H9 (cell line): ENCODE data around the gene MTA3. TPM values are rescaled to one million over a fixed set of nuclear protein-coding genes. Genes with fewer than 3 reads are reported as not detected.

ENCODE experiments used
- DNase-seq: peaks from one replicate; pipeline ENCODE4 v3.0.0-alpha.2; 2017
- H2AFZ ChIP-seq: one replicate; pipeline ENCODE4 v1.6.1; 2013; ENCODE audit warnings: mild to moderate bottlenecking, low read length, control low read depth, moderate library complexity
- H2AK5ac ChIP-seq: 2 replicates; pipeline ENCODE4 v1.6.1; 2013; ENCODE audit warnings: low read length, control low read depth, mixed read lengths; ENCODE audit not compliant: insufficient read length
- H2BK120ac ChIP-seq: one replicate; pipeline ENCODE4 v1.6.1; 2013; ENCODE audit warnings: low read depth, mild to moderate bottlenecking, low read length, control low read depth, inconsistent platforms; ENCODE audit not compliant: poor library complexity, severe bottlenecking
- H2BK12ac ChIP-seq: 2 replicates; pipeline ENCODE4 v1.6.1; 2013; ENCODE audit warnings: low read length, control low read depth, mixed read lengths, low read depth; ENCODE audit not compliant: insufficient read length
- H2BK15ac ChIP-seq: 2 replicates; pipeline ENCODE4 v1.6.1; 2013; ENCODE audit warnings: low read depth, low read length, control low read depth
- H2BK20ac ChIP-seq: one replicate; pipeline ENCODE4 v1.6.1; 2013; ENCODE audit warnings: low read depth, mild to moderate bottlenecking, low read length, control low read depth, inconsistent platforms; ENCODE audit not compliant: poor library complexity, severe bottlenecking
- H2BK5ac ChIP-seq: 2 replicates; pipeline ENCODE4 v1.6.1; 2013; ENCODE audit warnings: low read length, control low read depth, mixed read lengths; ENCODE audit not compliant: insufficient read length
- H3K14ac ChIP-seq: 2 replicates; pipeline ENCODE4 v1.6.1; 2013; ENCODE audit warnings: low read length, control low read depth; ENCODE audit not compliant: insufficient read depth
- H3K18ac ChIP-seq: 2 replicates; pipeline ENCODE4 v1.6.1; 2013; ENCODE audit warnings: low read depth, mild to moderate bottlenecking, mixed read lengths, low read length, control low read depth; ENCODE audit not compliant: insufficient read length
- H3K23ac ChIP-seq: 2 replicates; pipeline ENCODE4 v1.6.1; 2013; ENCODE audit warnings: low read length, control low read depth, mixed read lengths, low read depth; ENCODE audit not compliant: insufficient read length
- H3K23me2 ChIP-seq: 2 replicates; pipeline ENCODE4 v1.6.1; 2013; ENCODE audit warnings: low read depth, mild to moderate bottlenecking, mixed read lengths, low read length, control low read depth; ENCODE audit not compliant: insufficient read length, poor library complexity, severe bottlenecking
- H3K27ac ChIP-seq: 2 replicates; pipeline ENCODE4 v1.5.1; 2013; ENCODE audit warnings: low read length, control low read depth, mixed read lengths, low read depth; ENCODE audit not compliant: insufficient read length
- H3K27me3 ChIP-seq: 2 replicates; pipeline ENCODE4 v1.6.1; 2013; ENCODE audit warnings: low read length, control low read depth, inconsistent platforms; ENCODE audit not compliant: insufficient read depth
- H3K4ac ChIP-seq: 2 replicates; pipeline ENCODE4 v1.6.1; 2013; ENCODE audit warnings: low read depth, mild to moderate bottlenecking, control low read depth, inconsistent platforms, low read length, moderate library complexity
- H3K4me1 ChIP-seq: 2 replicates; pipeline ENCODE4 v1.6.1; 2013; ENCODE audit warnings: low read length, control low read depth, inconsistent platforms; ENCODE audit not compliant: insufficient read depth
- H3K4me2 ChIP-seq: 2 replicates; pipeline ENCODE4 v1.6.1; 2013; ENCODE audit warnings: low read length, control low read depth, mixed read lengths; ENCODE audit not compliant: insufficient read length, insufficient read depth
- H3K56ac ChIP-seq: 2 replicates; pipeline ENCODE4 v1.6.1; 2013; ENCODE audit warnings: low read depth, mild to moderate bottlenecking, mixed read lengths, low read length, control low read depth; ENCODE audit not compliant: insufficient read length
- H3K79me1 ChIP-seq: 2 replicates; pipeline ENCODE4 v1.6.1; 2013; ENCODE audit warnings: low read depth, mild to moderate bottlenecking, moderate library complexity, low read length, control low read depth, inconsistent platforms; ENCODE audit not compliant: insufficient read depth, poor library complexity, severe bottlenecking
- H3K79me2 ChIP-seq: 2 replicates; pipeline ENCODE4 v1.6.1; 2013; ENCODE audit warnings: low read length, control low read depth, inconsistent platforms; ENCODE audit not compliant: insufficient read depth
- H3K9ac ChIP-seq: 2 replicates; pipeline ENCODE4 v1.6.1; 2013; ENCODE audit warnings: low read length, control low read depth, mixed read lengths; ENCODE audit not compliant: insufficient read length; ENCODE audit errors: extremely low read depth
- H3K9me3 ChIP-seq: one replicate; pipeline ENCODE4 v1.6.1; 2013; ENCODE audit warnings: low read depth, low read length, inconsistent platforms; ENCODE audit not compliant: control insufficient read depth
- H3T11ph ChIP-seq: one replicate; pipeline ENCODE4 v1.6.1; 2013; ENCODE audit warnings: mild to moderate bottlenecking, low read length, control low read depth, inconsistent platforms
- H4K20me1 ChIP-seq: one replicate; pipeline ENCODE4 v1.6.1; 2013; ENCODE audit not compliant: control insufficient read depth, insufficient read length, insufficient read depth
- H4K5ac ChIP-seq: 2 replicates; pipeline ENCODE4 v1.6.1; 2013; ENCODE audit warnings: low read depth, mild to moderate bottlenecking, mixed read lengths, low read length, control low read depth; ENCODE audit not compliant: insufficient read length
- H4K8ac ChIP-seq: replicated peaks from 2 replicates; pipeline ENCODE4 v1.6.1; 2013; ENCODE audit warnings: low read length, control low read depth, mixed read lengths, low read depth; ENCODE audit not compliant: insufficient read length
- H4K91ac ChIP-seq: 2 replicates; pipeline ENCODE4 v1.6.1; 2013; ENCODE audit warnings: low read depth, mild to moderate bottlenecking, moderate library complexity, mixed read lengths, low read length, control low read depth; ENCODE audit not compliant: insufficient read length
- H3K27ac Mint-ChIP-seq, 3 experiments: 2 replicates in 2 of 3; 3 replicates in 1 of 3; pipeline ENCODE4 v1.8.0; 2020 to 2021; ENCODE audit warnings: mixed read lengths in 3 of 3, mild to moderate bottlenecking in 1 of 3, moderate library complexity in 1 of 3
- H3K27me3 Mint-ChIP-seq: 2 replicates; pipeline ENCODE4 v1.8.0; 2021; ENCODE audit warnings: low read depth, mild to moderate bottlenecking, moderate library complexity, mixed read lengths
- H3K36me3 Mint-ChIP-seq, 3 experiments: 2 replicates in 2 of 3; 3 replicates in 1 of 3; pipeline ENCODE4 v1.8.0; 2020 to 2021; ENCODE audit warnings: low read depth in 3 of 3, mixed read lengths in 3 of 3; ENCODE audit not compliant: insufficient read depth in 1 of 3
- H3K4me1 Mint-ChIP-seq, 2 experiments: 2 replicates each; pipeline ENCODE4 v1.8.0; 2020; ENCODE audit warnings: mixed read lengths in 2 of 2
- H3K4me3 Mint-ChIP-seq, 2 experiments: 2 replicates in 1 of 2; 3 replicates in 1 of 2; pipeline ENCODE4 v1.8.0; 2020 to 2021; ENCODE audit warnings: mild to moderate bottlenecking in 2 of 2, mixed read lengths in 2 of 2, moderate library complexity in 1 of 2
- H3K9me3 Mint-ChIP-seq, 2 experiments: 2 replicates in 1 of 2; 3 replicates in 1 of 2; pipeline ENCODE4 v1.8.0; 2020; ENCODE audit warnings: mild to moderate bottlenecking in 2 of 2, mixed read lengths in 2 of 2, moderate library complexity in 1 of 2
- CTCF ChIP-seq: fragments of 200-600 bp; sonication (generic); conservative IDR thresholded peaks from 3 replicates; pipeline ENCODE4 v1.8.0; 2021; ENCODE audit warnings: antibody characterized with exemption, mild to moderate bottlenecking
- WGBS: extraction: QIAGEN DNeasy Blood & Tissue Kit; methylation state at CpG from one replicate; pipeline ENCODE4 v1.1.7; 2013; ENCODE audit warnings: missing lambda C conversion rate, low lambda C conversion rate, mixed read lengths; ENCODE audit not compliant: insufficient read length; ENCODE audit errors: extremely low coverage; 5-methylcytosine and 5-hydroxymethylcytosine counted together
- total RNA-seq: library from RNA; stranded (reverse); gene quantifications from 2 replicates; pipeline ENCODE4 v1.2.1, GENCODE V29; 2021

Gene MTA3
- total RNA-seq, 1 experiment from 2014 or later, result 253 TPM

- Mint-ChIP-seq H3K27me3 (peaks cover 37% of the 10 kb centered on the region), H3K9me3 (peaks cover 0 to 4% of the 10 kb centered on the region in 2 experiments; a peak in 1 of 5 replicates), H3K36me3 (peaks cover 0 to 4% (median 2%) of the 10 kb centered on the region in 3 experiments; a peak in 5 of 7 replicates), H3K27ac (peak overlapping the region in 1 of 3 experiments; percentile 78; a peak in 2 of 7 replicates), H3K4me3 (peak overlapping the region; percentile 60 to 79), H3K4me1 (peaks cover 35 to 44% of the 10 kb centered on the region in 2 experiments)
- Histone ChIP-seq H3K9ac (no peak overlapping the region), H3K14ac (peak overlapping the region; percentile 26; the same call in 1 of the 2 replicates), H3K56ac (no peak overlapping the region), H2BK15ac (no peak overlapping the region), H2BK12ac (no peak overlapping the region), H3K18ac (no peak overlapping the region), H3K4me2 (peak overlapping the region; percentile 64), H2AFZ (no peak overlapping the region), H3T11ph (no peak overlapping the region), H4K20me1 (no peaks in the 10 kb centered on the region), H4K5ac (no peak overlapping the region), H4K91ac (no peak overlapping the region), H3K27me3 (peaks cover 7% of the 10 kb centered on the region; the same call in 1 of the 2 replicates), H3K27ac (no peak overlapping the region), H2AK5ac (no peak overlapping the region), H2BK120ac (no peak overlapping the region), H3K4me1 (no peaks in the 10 kb centered on the region), H3K4ac (no peak overlapping the region), H2BK5ac (no peak overlapping the region), H3K23ac (no peak overlapping the region), H4K8ac (no peak overlapping the region), H3K79me1 (no peaks in the 10 kb centered on the region), H2BK20ac (no peak overlapping the region), H3K23me2 (peaks cover 13% of the 10 kb centered on the region), H3K79me2 (no peaks in the 10 kb centered on the region), H3K9me3 (no peaks in the 10 kb centered on the region)
- TF ChIP-seq CTCF, result no peak
- DNase-seq, result no peak
- whole genome bisulfite sequencing, result no CpG with 5 or more reads among the region's 22 CpGs
Measured at GRCh38 chr2:42793334-42794270, 225.2 kb downstream of the MTA3 start.
